Prostate gland (tissue), 2 donors: ENCODE data around the gene ENTPD8. TPM values are rescaled to one million over a fixed set of nuclear protein-coding genes. Genes with fewer than 3 reads are reported as not detected.

Experiments used
- DNase-seq: peaks from one replicate; pipeline ENCODE4 v3.0.0-alpha.2; 2019; ENCODE audit warnings: low spot score
- H3K27ac ChIP-seq, 2 donors: fragments of 200-600 bp; sonication (generic); 2 replicates each; pipeline ENCODE4 v1.5.1; 2017 to 2019
- H3K27me3 ChIP-seq: fragments of 200-600 bp; sonication (generic); replicated peaks from 2 replicates; pipeline ENCODE4 v1.5.1; 2019; ENCODE audit not compliant: insufficient read depth
- H3K36me3 ChIP-seq, 2 donors: fragments of 200-600 bp; sonication (generic); 1 replicate in 1 of 2; 2 replicates in 1 of 2; pipeline versions ENCODE4 v1.5.1 to v1.8.1; 2017 to 2019
- H3K4me1 ChIP-seq: fragments of 200-600 bp; sonication (generic); replicated peaks from 2 replicates; pipeline ENCODE4 v1.5.1; 2019
- H3K4me3 ChIP-seq, 2 donors: fragments of 200-600 bp; sonication (generic); 2 replicates each; pipeline ENCODE4 v1.5.1; 2017 to 2019
- H3K9me3 ChIP-seq: fragments of 200-600 bp; sonication (generic); 2 replicates; pipeline ENCODE4 v1.5.1; 2017
- CTCF ChIP-seq, 4 experiments: fragments of 200-600 bp in 2 of 4; fragments of 450-650 bp in 2 of 4; sonication (generic) in 2 of 4; IDR thresholded peaks; 1 replicate in 3 of 4; 2 replicates in 1 of 4; pipeline ENCODE4 v1.5.1; 2016 to 2019; ENCODE audit warnings: antibody characterized with exemption in 4 of 4, mild to moderate bottlenecking in 2 of 4, moderate library complexity in 2 of 4
- POLR2A ChIP-seq: fragments of 450-650 bp; IDR thresholded peaks from one replicate; pipeline ENCODE4 v1.6.1; 2016; ENCODE audit warnings: antibody characterized with exemption, mild to moderate bottlenecking
- POLR2AphosphoS5 ChIP-seq: sonication (generic); formaldehyde crosslinking; IDR thresholded peaks from one replicate; pipeline ENCODE4 v1.6.1; 2017; ENCODE audit warnings: antibody characterized with exemption
- WGBS: methylation state at CpG from one replicate; pipeline ENCODE4 v1.1.5; 2018; 5-methylcytosine and 5-hydroxymethylcytosine counted together
- intact Hi-C: fragments of 100-400 bp; cut with DNase I; formaldehyde crosslinking; loops from one replicate; pipeline ENCODE4 v1.14.2; 2022
- total RNA-seq, 2 donors: library from RNA; depleted of rRNA; stranded (reverse); fragments of >200 nt; gene quantifications; one replicate each; pipeline ENCODE4 v1.1.0, GENCODE V29; 2016

The ENTPD8 gene
- total RNA-seq, 2 donors from 2014 or later = 1.8 TPM

DNA sequence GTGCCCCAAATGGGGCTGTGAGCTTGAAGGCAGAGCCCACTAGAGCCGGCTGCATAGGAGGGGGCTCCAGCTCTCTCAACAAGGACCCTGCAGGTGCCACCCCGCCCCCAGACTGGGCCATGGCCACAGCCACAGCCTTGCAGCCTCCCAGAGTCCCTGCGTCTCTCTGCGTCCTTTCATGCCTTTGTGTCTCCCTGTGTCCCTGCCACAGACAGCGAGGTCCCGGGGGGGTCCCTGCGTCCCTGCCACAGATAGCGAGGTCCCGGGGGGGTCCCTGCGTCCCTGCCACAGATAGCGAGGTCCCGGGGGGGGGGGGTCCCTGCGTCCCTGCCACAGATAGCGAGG, 11.6 kb downstream of the ENTPD8 start:
- H3K4me3 ChIP-seq = no peak overlapping the region
- intact Hi-C loops = loop anchor here (5.0 kb wide), 1 partner anchor 93 kb away; no protein-coding TSS in a partner anchor
- no peaks in the 10 kb centered on the region for H3K4me1 ChIP-seq
- no peaks in the 10 kb centered on the region for H3K9me3 ChIP-seq
- no peak overlapping the region for H3K27ac ChIP-seq
- H3K27me3 ChIP-seq = no peaks in the 10 kb centered on the region
- H3K36me3 ChIP-seq = no peaks in the 10 kb centered on the region
- WGBS = 85% methylated on average over 14 of the region's 14 CpGs
- no peak for TF ChIP-seq CTCF (IDR thresholded peaks at IDR 0.05)
- no peak for TF ChIP-seq POLR2A
- TF ChIP-seq POLR2AphosphoS5 = no peak
- no peak for DNase-seq

DNA sequence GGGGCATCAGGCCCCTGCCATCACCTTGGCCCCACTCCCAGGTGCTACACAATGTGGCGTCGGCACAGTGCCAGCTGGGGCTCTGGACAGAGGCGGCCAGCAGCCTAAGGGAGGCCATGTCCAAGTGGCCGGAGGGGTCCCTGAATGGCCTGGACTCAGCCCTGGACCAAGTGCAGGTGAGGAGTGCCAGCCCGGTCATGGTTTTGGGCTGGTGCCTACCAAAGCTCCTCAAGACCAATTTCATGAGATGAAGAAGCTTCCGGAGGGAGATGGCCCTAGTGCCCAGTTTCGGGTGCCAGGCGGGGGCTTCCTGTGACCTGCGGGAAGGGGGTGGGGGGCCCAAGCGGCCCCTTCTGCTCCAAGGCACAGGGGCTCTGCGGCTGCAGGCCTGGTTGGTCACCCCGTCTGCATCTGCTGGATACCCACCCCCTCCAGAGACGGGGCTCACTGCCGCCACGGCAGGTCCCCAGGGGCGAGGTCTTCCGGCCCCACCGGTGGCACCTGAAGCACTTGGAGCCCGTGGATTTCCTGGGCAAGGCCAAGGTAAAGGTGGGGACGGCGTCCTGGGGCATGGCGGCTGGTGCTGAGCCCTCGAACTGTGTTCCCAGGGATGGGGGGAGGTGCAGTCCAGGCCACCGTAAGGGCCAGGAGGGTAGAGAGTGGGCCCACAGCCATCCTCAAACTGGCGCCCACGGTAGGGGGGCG, 12.2 kb downstream of the ENTPD8 start:
- H3K4me1 ChIP-seq = no peaks in the 10 kb centered on the region
- no peaks in the 10 kb centered on the region for H3K9me3 ChIP-seq
- H3K36me3 ChIP-seq = no peaks in the 10 kb centered on the region
- intact Hi-C loops = loop anchor here (5.0 kb wide), 1 partner anchor 93 kb away; no protein-coding TSS in a partner anchor
- 83% methylated on average over 20 of the region's 27 CpGs for WGBS
- no peak overlapping the region for H3K27ac ChIP-seq
- DNase-seq = no peak
- H3K4me3 ChIP-seq = no peak overlapping the region
- no peak for TF ChIP-seq POLR2AphosphoS5
- no peaks in the 10 kb centered on the region for H3K27me3 ChIP-seq

GRCh38 chr9:137428311-137428630, 12.9 kb downstream of the ENTPD8 start:
- intact Hi-C loops = loop anchor here (5.0 kb wide), 1 partner anchor 94 kb away; no protein-coding TSS in a partner anchor
- Histone ChIP-seq H3K27me3 (no peaks in the 10 kb centered on the region), H3K9me3 (no peaks in the 10 kb centered on the region), H3K4me3 (no peak overlapping the region), H3K36me3 (no peaks in the 10 kb centered on the region), H3K4me1 (no peaks in the 10 kb centered on the region), H3K27ac (no peak overlapping the region)
- no peak for DNase-seq
- TF ChIP-seq POLR2AphosphoS5 (no peak), POLR2A (no peak), CTCF (IDR thresholded peaks at IDR 0.05) (no peak)
- 79% methylated on average over 6 of the region's 6 CpGs for WGBS

- Histone ChIP-seq H3K4me1 (no peaks in the 10 kb centered on the region), H3K36me3 (no peaks in the 10 kb centered on the region), H3K4me3 (no peak overlapping the region), H3K27me3 (no peaks in the 10 kb centered on the region), H3K9me3 (no peaks in the 10 kb centered on the region), H3K27ac (no peak overlapping the region)
- DNase-seq = no peak
- WGBS = 81% methylated on average over 27 of the region's 27 CpGs
- intact Hi-C loops = loop anchor here (5.0 kb wide), 1 partner anchor 95 kb away; no protein-coding TSS in a partner anchor
- TF ChIP-seq POLR2AphosphoS5 (no peak), POLR2A (no peak), CTCF (IDR thresholded peaks at IDR 0.05) (no peak)
These were observed 13.5 kb downstream of the ENTPD8 start for GRCh38 chr9:137427454-137428310.

GRCh38 chr9:137426018-137426681, 15.0 kb downstream of the ENTPD8 start:
- no peaks in the 10 kb centered on the region for H3K9me3 ChIP-seq
- H3K27ac ChIP-seq = no peak overlapping the region
- H3K36me3 ChIP-seq = no peaks in the 10 kb centered on the region
- TF ChIP-seq CTCF (IDR thresholded peaks at IDR 0.05) (no peak), POLR2A (no peak), POLR2AphosphoS5 (no peak)
- intact Hi-C loops = loop anchor here (5.0 kb wide), 1 partner anchor 96 kb away; no protein-coding TSS in a partner anchor
- no peak overlapping the region for H3K4me3 ChIP-seq
- no peaks in the 10 kb centered on the region for H3K4me1 ChIP-seq
- no peaks in the 10 kb centered on the region for H3K27me3 ChIP-seq
- no peak for DNase-seq
- 67% methylated on average over 18 of the region's 18 CpGs for WGBS
